ENCODE results near the gene SFSWAP. TPM values are rescaled to one million over a fixed set of nuclear protein-coding genes. Genes with fewer than 3 reads are reported as not detected.

The SFSWAP gene
- total and polyA plus RNA-seq, 4 donors, result 6.1 to 21.6 (median 10.1) TPM

- Histone ChIP-seq H3K4me3 (ENCODE audit: low read depth in 1 of 3, low read length in 3 of 3) (no peak overlapping the region), H3K27me3 (ENCODE audit: control insufficient read depth in 4 of 4, insufficient read depth in 4 of 4, low read length in 3 of 4) (no peaks in the 10 kb centered on the region), H3K27ac (ENCODE audit: low read depth in 1 of 2, low read length in 2 of 2) (no peak overlapping the region), H3K36me3 (ENCODE audit: control insufficient read depth in 4 of 4, insufficient read depth in 3 of 4, low read depth in 1 of 4, low read length in 3 of 4) (peaks cover 15 to 86% (median 53%) of the 10 kb centered on the region in 4 donors), H3K9me3 (ENCODE audit: control insufficient read depth in 4 of 4, low read length in 3 of 4) (no peaks in the 10 kb centered on the region), H3K9ac (ENCODE audit: low read depth in 1 of 2, low read length in 2 of 2) (no peak overlapping the region), H3K4me1 (ENCODE audit: control insufficient read depth in 4 of 4, insufficient read depth in 4 of 4, low read length in 3 of 4) (no peaks in the 10 kb centered on the region)
- WGBS, result 92% methylated on average over 17 of the region's 17 CpGs
- no peak for DNase-seq (ENCODE audit: low spot score)
- TF ChIP-seq JUND (IDR thresholded peaks at IDR 0.05) (no peak), FOXA2 (IDR thresholded peaks at IDR 0.05) (no peak), HNF4A (conservative IDR thresholded peaks at IDR 0.05) (no peak), ZBTB33 (IDR thresholded peaks at IDR 0.05) (no peak)
Measured at GRCh38 chr12:131754184-131754583, 43.3 kb downstream of the SFSWAP start.

- H3K27me3 ChIP-seq (ENCODE audit: control insufficient read depth in 4 of 4, insufficient read depth in 4 of 4, low read length in 3 of 4), result no peaks in the 10 kb centered on the region
- no peaks in the 10 kb centered on the region for H3K9me3 ChIP-seq (ENCODE audit: control insufficient read depth in 4 of 4, low read length in 3 of 4)
- no peak for TF ChIP-seq CTCF (IDR thresholded peaks at IDR 0.05; ENCODE audit: low read depth, low read length, missing input control)
- no peak for TF ChIP-seq EGR1 (IDR thresholded peaks at IDR 0.05; ENCODE audit: low read depth in 2 of 2)
- no peak for TF ChIP-seq JUND (IDR thresholded peaks at IDR 0.05)
- TF ChIP-seq NR2F2 (IDR thresholded peaks at IDR 0.05), result no peak
- no peak for TF ChIP-seq ATF3 (IDR thresholded peaks at IDR 0.05)
- no peak for TF ChIP-seq FOXA2 (IDR thresholded peaks at IDR 0.05)
- no peak for TF ChIP-seq HNF4G (IDR thresholded peaks at IDR 0.05)
- TF ChIP-seq REST (IDR thresholded peaks at IDR 0.05), result no peak
- TF ChIP-seq ZBTB33 (IDR thresholded peaks at IDR 0.05), result no peak
- no peak for TF ChIP-seq GABPA (IDR thresholded peaks at IDR 0.05 in 1 of 2, conservative IDR thresholded peaks at IDR 0.05 in 1 of 2)
- no peak for TF ChIP-seq RXRA (IDR thresholded peaks at IDR 0.05)
- TF ChIP-seq FOXA1 (IDR thresholded peaks at IDR 0.05), result no peak
- TF ChIP-seq TAF1 (conservative IDR thresholded peaks at IDR 0.05), result no peak
- no peak for TF ChIP-seq RAD21 (IDR thresholded peaks at IDR 0.05)
- no peak for TF ChIP-seq MAX (IDR thresholded peaks at IDR 0.05)
- TF ChIP-seq SP1 (IDR thresholded peaks at IDR 0.05), result no peak
- no peak overlapping the region for H3K4me3 ChIP-seq (ENCODE audit: low read depth in 1 of 3, low read length in 3 of 3)
- H3K36me3 ChIP-seq (ENCODE audit: control insufficient read depth in 4 of 4, insufficient read depth in 3 of 4, low read depth in 1 of 4, low read length in 3 of 4), result peaks cover 15 to 79% (median 53%) of the 10 kb centered on the region in 4 donors
- H3K4me1 ChIP-seq (ENCODE audit: control insufficient read depth in 4 of 4, insufficient read depth in 4 of 4, low read length in 3 of 4), result no peaks in the 10 kb centered on the region
- 93% methylated on average over 16 of the region's 16 CpGs for WGBS
- H3K27ac ChIP-seq (ENCODE audit: low read depth in 1 of 2, low read length in 2 of 2), result no peak overlapping the region
- H3K9ac ChIP-seq (ENCODE audit: low read depth in 1 of 2, low read length in 2 of 2), result no peak overlapping the region
- no peak for DNase-seq (ENCODE audit: low spot score)
Measured at GRCh38 chr12:131755305-131756113, 44.6 kb downstream of the SFSWAP start.
